Ovary (tissue), 9 donors: ENCODE data around the gene RAB8A. TPM values are rescaled to one million over a fixed set of nuclear protein-coding genes. Genes with fewer than 3 reads are reported as not detected.

Experiments
- DNase-seq, 5 donors: peaks; one replicate each; pipeline ENCODE4 v3.0.0-alpha.2; 2019 to 2020
- H3K27ac ChIP-seq, 2 donors: fragments of 200-600 bp; one replicate each; pipeline versions ENCODE4 v1.5.1 to v1.8.0; 2019 to 2022
- H3K27me3 ChIP-seq: fragments of 200-600 bp; one replicate; pipeline ENCODE4 v1.8.0; 2022
- H3K36me3 ChIP-seq: fragments of 200-600 bp; sonication (generic); one replicate; pipeline ENCODE4 v1.5.1; 2019
- H3K4me1 ChIP-seq: one replicate; pipeline ENCODE4 v1.8.1; 2013; ENCODE audit warnings: mild to moderate bottlenecking, moderate library complexity; ENCODE audit not compliant: insufficient read depth
- H3K4me3 ChIP-seq: fragments of 200-600 bp; sonication (generic); one replicate; pipeline ENCODE4 v1.5.1; 2017
- H3K9me3 ChIP-seq, 2 donors: fragments of 200-600 bp in 1 of 2; sonication (generic) in 1 of 2; one replicate each; pipeline versions ENCODE4 v1.5.1 to v1.8.1; 2013 to 2019; ENCODE audit warnings: mild to moderate bottlenecking in 1 of 2, moderate library complexity in 1 of 2
- CTCF ChIP-seq, 3 donors: fragments of 450-650 bp in 2 of 3; fragments of 200-600 bp in 1 of 3; IDR thresholded peaks; one replicate each; pipeline versions ENCODE4 v1.5.1 to v1.8.0; 2016 to 2022; ENCODE audit warnings: antibody characterized with exemption in 3 of 3, mild to moderate bottlenecking in 1 of 3
- EP300 ChIP-seq: sonication (generic); formaldehyde crosslinking; IDR thresholded peaks from one replicate; pipeline ENCODE4 v1.6.1; 2017; ENCODE audit warnings: antibody characterized with exemption
- POLR2A ChIP-seq: fragments of 450-650 bp; IDR thresholded peaks from one replicate; pipeline ENCODE4 v1.6.1; 2017; ENCODE audit warnings: antibody characterized with exemption, mild to moderate bottlenecking, moderate library complexity
- WGBS, 3 donors: extraction: QIAGEN DNeasy Blood & Tissue Kit in 1 of 3; methylation state at CpG; one replicate each; pipeline versions ENCODE4 v1.1.5 to v1.1.7; 2013 to 2017; 5-methylcytosine and 5-hydroxymethylcytosine counted together
- intact Hi-C, 4 donors: fragments of 100-400 bp; cut with DNase I; formaldehyde crosslinking; loops; one replicate each; pipeline versions ENCODE4 v1.11.0 to v1.15.1; 2022 to 2023
- polyA plus RNA-seq, 2 donors: library from polyadenylated mRNA; stranded (reverse); fragments of 200-250 nt in 1 of 2; fragments of 350-450 nt in 1 of 2; fragmentation: Illumina TruSeq in 1 of 2; extraction: RNeasy Lipid Tissue Mini Kit (QIAGEN cat#74804) in 1 of 2; gene quantifications; one replicate each; pipeline ENCODE4 v1.2.3, GENCODE V29; 2013 to 2014
- total RNA-seq, 7 donors: library from RNA; depleted of rRNA in 2 of 7; stranded (reverse); fragments of >200 nt in 2 of 7; fragmentation: NEBNext Ultra II Directional in 3 of 7; extraction: Animal tissue kit (Norgen Biotek cat#: 25700) in 3 of 7; gene quantifications; one replicate each; pipeline versions ENCODE4 v1.1.0 to v1.2.4, GENCODE V29; 2016 to 2023
- donor health status: DM: no; HTN: no; CAD: no; lungs with moderate emphysema.
- donor health status: DM: no; HTN: no; CAD: no.
- donor health status: Bipolar disorder and iron deficiency.
- donor health status: DM: yes; HTN: yes; CAD: no.
- donor health status: DM: no; HTN: no; CAD: no.
- donor health status: DM: yes; HTN: yes; CAD: no.

Gene RAB8A
- total and polyA plus RNA-seq, 9 donors: 17.2 to 114 (median 52.9) TPM

GRCh38 chr19:16073988-16074387, 37.7 kb upstream of the RAB8A start:
- intact Hi-C loops: loop anchor here in 1 of 4 donors (5.0 kb wide), 1 partner anchor 43 kb away; no protein-coding TSS in a partner anchor
- no peaks in the 10 kb centered on the region for H3K9me3 ChIP-seq
- 41 to 62% (median 51%) methylated on average over 3 of the region's 3 CpGs for WGBS, 3 donors
- peaks cover 5% of the 10 kb centered on the region for H3K4me1 ChIP-seq
- TF ChIP-seq EP300 (no peak), POLR2A (no peak), CTCF (IDR thresholded peaks at IDR 0.05) (no peak)
- DNase-seq: peak in 2 of 5 donors; percentile 14 to 16
- peak overlapping the region in 1 of 2 donors; percentile 98 for H3K27ac ChIP-seq
- H3K36me3 ChIP-seq: no peaks in the 10 kb centered on the region
- H3K4me3 ChIP-seq: no peak overlapping the region
- no peaks in the 10 kb centered on the region for H3K27me3 ChIP-seq

GRCh38 chr19:16074488-16075365, 37.0 kb upstream of the RAB8A start:
- Histone ChIP-seq H3K4me3 (no peak overlapping the region), H3K4me1 (peaks cover 8% of the 10 kb centered on the region), H3K27ac (peak overlapping the region; percentile 98 to 100), H3K27me3 (no peaks in the 10 kb centered on the region), H3K9me3 (no peaks in the 10 kb centered on the region), H3K36me3 (no peaks in the 10 kb centered on the region)
- peak in 3 of 5 donors; percentile 23 to 35 (median 33) for DNase-seq
- WGBS, 3 donors: 90% methylated on average over 10 of the region's 10 CpGs
- intact Hi-C loops: loop anchor here in 2 of 4 donors (5.0 kb wide), 2 partner anchors 38 to 43 kb away; partner anchors contain the start of gene RAB8A (in 1 of the 2)
- TF ChIP-seq POLR2A (no peak), EP300 (no peak), CTCF (IDR thresholded peaks at IDR 0.05) (no peak)

GRCh38 chr19:16075430-16076153, 36.1 kb upstream of the RAB8A start:
- 21 to 25% (median 23%) methylated on average over 21 of the region's 21 CpGs for WGBS, 3 donors

More at GRCh38 chr19:16075430-16076153, 36.1 kb upstream of the RAB8A start:
- DNase-seq: peak in 3 of 5 donors; percentile 46 to 49 (median 48)
- Histone ChIP-seq H3K9me3 (no peaks in the 10 kb centered on the region), H3K36me3 (no peaks in the 10 kb centered on the region), H3K4me3 (peak overlapping the region; percentile 54), H3K4me1 (peaks cover 11% of the 10 kb centered on the region), H3K27ac (peak overlapping the region; percentile 98 to 100), H3K27me3 (no peaks in the 10 kb centered on the region)
- TF ChIP-seq CTCF (IDR thresholded peaks at IDR 0.05) (no peak), EP300 (no peak), POLR2A (no peak)
- intact Hi-C loops: loop anchor here in 1 of 4 donors (5.0 kb wide), 1 partner anchor 37 kb away; the partner anchor contains the start of gene RAB8A
